Breast epithelium (tissue), 3 donors: Measurements from ENCODE around the gene IDUA.

ENCODE experiments used
- CTCF ChIP-seq, 3 donors: fragments of 450-650 bp; IDR thresholded peaks; one replicate each; pipeline ENCODE4 v1.5.1; 2016 to 2017; ENCODE audit warnings: antibody characterized with exemption in 3 of 3, mild to moderate bottlenecking in 3 of 3, moderate library complexity in 3 of 3
- POLR2A ChIP-seq: fragments of 450-650 bp; IDR thresholded peaks from one replicate; pipeline ENCODE4 v1.6.1; 2016; ENCODE audit warnings: antibody characterized with exemption, mild to moderate bottlenecking, moderate library complexity
- POLR2AphosphoS5 ChIP-seq, 3 donors: sonication (generic); formaldehyde crosslinking; IDR thresholded peaks; one replicate each; pipeline ENCODE4 v1.6.1; 2017; ENCODE audit warnings: antibody characterized with exemption in 3 of 3

GRCh38 chr4:961351-962230 is 25.3 kb upstream of the IDUA start:
- TF ChIP-seq POLR2A, result no peak
- TF ChIP-seq CTCF (IDR thresholded peaks at IDR 0.05), result no peak
- no peak for TF ChIP-seq POLR2AphosphoS5 (IDR thresholded peaks at IDR 0.05)
